ENCODE results near the gene GPR149.

Gene GPR149

GRCh38 chr3:154338008-154338407 lies 92.0 kb downstream of the GPR149 start:
- no peak for DNase-seq

DNA sequence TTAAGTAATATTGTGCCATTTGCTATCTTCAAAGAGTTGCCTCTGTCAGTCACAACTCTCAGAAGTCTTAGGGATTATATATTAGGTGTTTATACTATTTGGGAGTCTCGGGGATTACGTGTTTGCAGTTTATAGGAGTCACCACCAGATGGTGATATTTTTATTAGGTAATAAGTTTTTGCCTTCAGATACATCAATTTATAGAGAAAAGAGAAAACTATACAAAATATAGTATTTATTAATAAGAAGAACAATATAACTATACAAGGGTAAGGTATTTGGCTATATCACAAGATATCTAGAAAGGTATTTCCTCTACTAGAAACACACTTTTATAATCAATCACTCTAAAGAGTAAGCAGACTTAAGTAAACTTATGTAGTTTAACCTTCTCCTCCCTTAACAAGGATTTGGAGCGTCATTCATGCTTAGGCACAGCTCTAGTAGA lies 95.0 kb downstream of the GPR149 start:
- DNase-seq = peak; percentile 15 to 61 (median 37)

- no peak for DNase-seq
Measured at GRCh38 chr3:154327871-154328270, 102.1 kb downstream of the GPR149 start.

DNA sequence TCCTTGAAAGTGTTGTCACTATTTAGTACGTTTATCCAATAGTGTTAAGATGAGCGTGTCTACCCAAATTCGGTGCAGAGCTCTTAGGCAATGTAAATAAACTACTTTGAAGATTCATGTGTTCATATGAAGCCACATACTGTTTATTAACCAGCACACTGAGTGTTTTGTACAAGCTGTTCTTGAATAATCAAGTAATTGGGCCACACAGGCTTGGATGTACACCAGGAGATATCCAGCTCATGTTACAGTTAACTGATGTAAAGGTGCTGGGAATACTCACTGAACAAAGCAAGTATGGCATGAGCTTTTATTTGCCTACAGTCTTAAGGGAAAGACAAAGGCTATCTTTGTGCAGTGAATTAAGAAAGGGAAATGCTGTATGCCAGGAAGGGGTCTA lies 105.1 kb downstream of the GPR149 start:
- no peak for DNase-seq

GRCh38 chr3:154323891-154324738 lies 105.9 kb downstream of the GPR149 start, which contains the start of gene DHX36:
DHX36 (minus strand) TSS chr3:154324487; CDS start chr3:154324416, 71 bp downstream.
- peak; percentile 92 to 96 (median 94) for DNase-seq

DNA sequence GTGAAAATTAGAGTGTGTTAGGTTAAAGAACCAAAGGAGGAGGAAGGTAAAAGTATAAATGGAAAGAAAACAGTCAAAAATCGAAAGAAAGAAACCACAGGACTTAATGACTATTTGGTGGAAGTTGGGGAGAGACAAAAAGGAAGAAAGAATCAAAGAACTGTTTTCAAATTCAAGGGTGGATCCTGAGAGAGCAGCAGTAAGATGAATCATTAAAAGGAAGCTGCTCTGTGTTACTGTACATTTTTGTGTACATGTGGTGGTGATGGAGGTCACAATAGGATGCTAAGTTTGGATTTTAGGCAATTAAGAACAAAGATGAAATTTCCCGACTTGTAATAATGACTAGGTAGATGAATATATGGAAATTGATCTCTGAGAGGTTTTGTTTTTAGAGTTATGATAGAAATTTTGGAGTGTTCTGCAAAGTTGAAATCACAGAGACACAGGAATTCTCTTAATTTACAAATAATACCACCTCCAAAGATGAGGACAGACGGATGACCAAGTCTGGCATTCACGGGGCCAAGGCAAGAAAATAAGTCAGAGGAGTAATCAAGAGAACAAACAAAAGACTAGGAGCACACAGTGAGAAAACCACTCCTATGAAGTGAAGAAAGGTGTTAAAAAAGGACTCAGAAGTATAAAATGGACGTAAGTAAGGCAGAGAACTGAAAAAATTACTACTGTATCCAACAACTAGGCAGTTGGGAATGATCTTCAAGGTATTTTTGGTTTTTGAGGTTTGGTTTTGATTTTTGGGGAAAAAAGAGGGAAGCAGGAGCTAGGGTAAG lies 112.8 kb downstream of the GPR149 start:
- DNase-seq = no peak

GRCh38 chr3:154314152-154314551 lies 115.8 kb downstream of the GPR149 start:
- DNase-seq = no peak

- DNase-seq = no peak
Measured at GRCh38 chr3:154310840-154311239, 119.2 kb downstream of the GPR149 start.

- no peak for DNase-seq
Measured at GRCh38 chr3:154307363-154307762, 122.6 kb downstream of the GPR149 start.

DNA sequence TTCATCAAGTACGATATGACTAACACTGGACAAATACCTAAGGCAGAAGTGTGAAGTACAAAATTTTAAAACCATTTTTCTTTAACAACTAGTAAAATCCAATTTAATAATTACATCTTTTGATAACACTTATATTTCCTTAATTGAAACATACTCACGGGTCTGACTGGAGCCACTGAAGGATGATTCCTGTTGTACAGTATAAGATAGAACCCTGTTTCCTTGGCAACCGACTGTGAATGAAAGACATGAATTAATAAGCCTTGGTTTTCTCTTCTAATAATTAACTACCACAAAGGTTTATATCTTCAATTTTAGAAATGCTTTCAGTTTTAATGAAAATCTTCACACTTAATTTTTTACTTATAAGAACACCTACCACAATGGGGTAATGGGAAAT lies 125.1 kb downstream of the GPR149 start:
- no peak for DNase-seq

GRCh38 chr3:154304116-154304786 lies 125.7 kb downstream of the GPR149 start:
- no peak for DNase-seq

DNA sequence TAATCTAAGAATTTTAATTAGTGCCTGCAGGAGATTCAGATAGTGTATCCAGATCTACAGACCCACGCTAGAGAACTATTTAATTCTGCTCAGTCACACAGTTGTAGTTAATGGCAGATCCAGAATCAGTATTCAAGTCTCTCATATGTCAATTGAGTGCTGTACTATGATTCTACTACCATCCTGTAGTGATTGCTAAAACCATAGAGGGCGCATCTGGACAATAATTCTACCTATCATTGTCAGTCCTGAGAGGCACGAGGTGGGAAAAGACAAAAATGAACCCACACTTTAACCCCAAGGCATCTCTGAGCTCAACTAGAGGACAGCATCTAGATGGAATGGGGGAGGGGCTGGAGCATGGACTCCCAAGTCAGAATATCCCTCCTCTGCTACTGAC lies 128.4 kb downstream of the GPR149 start:
- no peak for DNase-seq

- DNase-seq = no peak
Measured at GRCh38 chr3:154294016-154294415, 136.0 kb downstream of the GPR149 start.

GRCh38 chr3:154290187-154290586 lies 139.8 kb downstream of the GPR149 start:
- DNase-seq = no peak
